Measurements from ENCODE around the gene ADGRF4. TPM values are rescaled to one million over a fixed set of nuclear protein-coding genes. Genes with fewer than 3 reads are reported as not detected.

Gene ADGRF4
- total RNA-seq, 1 donor from 2014 or later, result not detected

Other genes with a start within 250 kb of the ADGRF4 start
- 10.0 TPM for gene CD2AP, start 220.8 kb upstream of the ADGRF4 start, total RNA-seq
- not detected for gene OPN5, start 83.5 kb downstream of the ADGRF4 start, total RNA-seq

All from Right ventricle myocardium inferior (tissue), 1 donor.